Cardiac muscle cell (in vitro differentiated cells and primary cell): ENCODE data around the gene CCDC141. TPM values are rescaled to one million over a fixed set of nuclear protein-coding genes. Genes with fewer than 3 reads are reported as not detected.
A peak's percentile ranks its signal among the peaks of the same experiment; 100 is the strongest.

Experiments used
- DNase-seq, 2 donors: peaks; one replicate each; pipeline versions ENCODE4 v3.0.0 to v3.0.0-alpha.2; 2010 to 2017; ENCODE audit warnings: low read depth in 1 of 2, low spot score in 1 of 2
- H3K27ac ChIP-seq: fragments of 200-600 bp; sonication (generic); 2 replicates; pipeline ENCODE4 v1.5.1; 2016
- H3K27me3 ChIP-seq: fragments of 200-600 bp; sonication (generic); 2 replicates; pipeline ENCODE4 v1.6.0; 2016; ENCODE audit warnings: control low read depth
- H3K36me3 ChIP-seq: fragments of 200-600 bp; sonication (generic); 2 replicates; pipeline ENCODE4 v1.5.1; 2016; ENCODE audit warnings: control low read depth
- H3K4me1 ChIP-seq: fragments of 200-600 bp; sonication (generic); 2 replicates; pipeline ENCODE4 v1.8.1; 2017; ENCODE audit warnings: low read depth, mild to moderate bottlenecking, mixed run types
- H3K4me3 ChIP-seq: fragments of 200-600 bp; sonication (generic); 2 replicates; pipeline ENCODE4 v1.5.1; 2016; ENCODE audit warnings: mild to moderate bottlenecking
- H3K9me3 ChIP-seq: fragments of 200-600 bp; sonication (generic); 2 replicates; pipeline ENCODE4 v1.5.1; 2017; ENCODE audit warnings: low read depth, mild to moderate bottlenecking, control low read depth
- CTCF ChIP-seq: IDR thresholded peaks from 2 replicates; pipeline ENCODE4 v1.5.1; 2012; ENCODE audit warnings: low read depth, mild to moderate bottlenecking, low read length
- polyA plus RNA-seq: library from polyadenylated mRNA; unstranded; fragments of >200 nt; fragmentation: Nextera tagmentation; extraction: Ambion mirVana; gene quantifications from 2 replicates; pipeline ENCODE4 v1.2.1, GENCODE V29; 2016
- total RNA-seq: library from RNA; depleted of rRNA; stranded (reverse); fragments of >200 nt; gene quantifications from 2 replicates; pipeline ENCODE4 v1.2.3, GENCODE V29; 2016

Gene CCDC141
- total and polyA plus RNA-seq, 2 experiments from 2014 or later: 134 to 213 TPM

- Histone ChIP-seq H3K4me1 (peaks cover 6% of the 10 kb centered on the region), H3K36me3 (peaks cover 79% of the 10 kb centered on the region), H3K27ac (no peak overlapping the region), H3K27me3 (no peaks in the 10 kb centered on the region), H3K4me3 (no peak overlapping the region), H3K9me3 (no peaks in the 10 kb centered on the region)
- TF ChIP-seq CTCF: no peak
- DNase-seq: peak in 1 of 2 donors; percentile 59
These were observed 167.1 kb downstream of the CCDC141 start for GRCh38 chr2:178882666-178883440.

GRCh38 chr2:178881075-178881474 lies 168.9 kb downstream of the CCDC141 start:
- Histone ChIP-seq H3K4me1 (peaks cover 6% of the 10 kb centered on the region), H3K9me3 (no peaks in the 10 kb centered on the region), H3K36me3 (peaks cover 78% of the 10 kb centered on the region), H3K27ac (peak overlapping the region; percentile 29), H3K4me3 (no peak overlapping the region), H3K27me3 (no peaks in the 10 kb centered on the region)
- TF ChIP-seq CTCF: no peak
- no peak for DNase-seq

- no peak for TF ChIP-seq CTCF
- Histone ChIP-seq H3K36me3 (peaks cover 73% of the 10 kb centered on the region), H3K4me1 (peaks cover 6% of the 10 kb centered on the region), H3K4me3 (no peak overlapping the region), H3K27ac (no peak overlapping the region), H3K27me3 (no peaks in the 10 kb centered on the region), H3K9me3 (no peaks in the 10 kb centered on the region)
- no peak for DNase-seq
These were observed 169.7 kb downstream of the CCDC141 start for GRCh38 chr2:178880257-178880656.

- H3K9me3 ChIP-seq: no peaks in the 10 kb centered on the region
- H3K27me3 ChIP-seq: no peaks in the 10 kb centered on the region
- no peak for DNase-seq
- H3K27ac ChIP-seq: no peak overlapping the region
- no peak for TF ChIP-seq CTCF
- peaks cover 58% of the 10 kb centered on the region for H3K36me3 ChIP-seq
- peaks cover 3% of the 10 kb centered on the region for H3K4me1 ChIP-seq
- H3K4me3 ChIP-seq: no peak overlapping the region
These were observed 172.1 kb downstream of the CCDC141 start for GRCh38 chr2:178877874-178878273.

GRCh38 chr2:178874529-178875240 lies 175.3 kb downstream of the CCDC141 start:
- Histone ChIP-seq H3K4me1 (no peaks in the 10 kb centered on the region), H3K27me3 (no peaks in the 10 kb centered on the region), H3K27ac (peak overlapping the region; percentile 64), H3K9me3 (no peaks in the 10 kb centered on the region), H3K4me3 (no peak overlapping the region), H3K36me3 (peaks cover 61% of the 10 kb centered on the region)
- TF ChIP-seq CTCF: no peak
- no peak for DNase-seq
